Trophoblast cell (in vitro differentiated cells and primary cell): Measurements from ENCODE around the gene MOGAT2.
"Not testable (repeated sequence)": the region's sequence is repeated elsewhere in the genome, so short reads cannot be mapped to it uniquely, and the experiment has no call there.

Source experiments
- DNase-seq, 2 donors: peaks; one replicate each; pipeline ENCODE4 v3.0.0-alpha.2; 2016
- H2AFZ ChIP-seq: 2 replicates; pipeline ENCODE4 v1.6.1; 2013; ENCODE audit warnings: low read length, moderate library complexity, mild to moderate bottlenecking; ENCODE audit not compliant: insufficient read depth, poor library complexity
- H2AK5ac ChIP-seq: 2 replicates; pipeline ENCODE4 v1.6.1; 2013; ENCODE audit warnings: mild to moderate bottlenecking, low read length
- H2BK120ac ChIP-seq: 2 replicates; pipeline ENCODE4 v1.6.1; 2013; ENCODE audit warnings: low read length, mild to moderate bottlenecking, moderate library complexity; ENCODE audit not compliant: insufficient read depth, poor library complexity
- H2BK12ac ChIP-seq: 2 replicates; pipeline ENCODE4 v1.6.1; 2013; ENCODE audit warnings: mild to moderate bottlenecking, low read length, moderate library complexity
- H2BK5ac ChIP-seq: 2 replicates; pipeline ENCODE4 v1.6.1; 2013; ENCODE audit warnings: low read length, low read depth, moderate library complexity, mild to moderate bottlenecking; ENCODE audit not compliant: poor library complexity
- H3K14ac ChIP-seq: 2 replicates; pipeline ENCODE4 v1.6.1; 2013; ENCODE audit warnings: mild to moderate bottlenecking, low read length
- H3K18ac ChIP-seq: 2 replicates; pipeline ENCODE4 v1.6.1; 2013; ENCODE audit warnings: mild to moderate bottlenecking, low read length
- H3K23ac ChIP-seq: 2 replicates; pipeline ENCODE4 v1.6.1; 2013; ENCODE audit warnings: low read length
- H3K27ac ChIP-seq: 2 replicates; pipeline ENCODE4 v1.5.1; 2013; ENCODE audit warnings: low read depth, mild to moderate bottlenecking, inconsistent platforms, low read length, moderate library complexity
- H3K27me3 ChIP-seq: 2 replicates; pipeline ENCODE4 v1.6.1; 2013; ENCODE audit warnings: inconsistent platforms, mild to moderate bottlenecking, low read length, moderate library complexity; ENCODE audit not compliant: insufficient read depth
- H3K36me3 ChIP-seq, 2 experiments: 1 replicate in 1 of 2; 2 replicates in 1 of 2; pipeline ENCODE4 v1.6.1; 2013; ENCODE audit warnings: low read length in 2 of 2, mild to moderate bottlenecking in 2 of 2, moderate library complexity in 1 of 2; ENCODE audit not compliant: insufficient read depth in 2 of 2, control insufficient read depth in 1 of 2
- H3K4ac ChIP-seq: 2 replicates; pipeline ENCODE4 v1.6.1; 2013; ENCODE audit warnings: low read depth, mild to moderate bottlenecking, low read length, moderate library complexity
- H3K4me1 ChIP-seq, 2 experiments: 1 replicate in 1 of 2; 2 replicates in 1 of 2; pipeline ENCODE4 v1.6.1; 2013; ENCODE audit warnings: low read length in 2 of 2, mild to moderate bottlenecking in 2 of 2, moderate library complexity in 1 of 2; ENCODE audit not compliant: insufficient read depth in 2 of 2, control insufficient read depth in 1 of 2
- H3K4me2 ChIP-seq: 2 replicates; pipeline ENCODE4 v1.6.1; 2013; ENCODE audit warnings: inconsistent platforms, mild to moderate bottlenecking, low read length, moderate library complexity
- H3K4me3 ChIP-seq: 2 replicates; pipeline ENCODE4 v1.5.1; 2013; ENCODE audit warnings: mild to moderate bottlenecking, low read depth, low read length, inconsistent platforms
- H3K79me1 ChIP-seq: one replicate; pipeline ENCODE4 v1.6.1; 2013; ENCODE audit warnings: low read length
- H3K79me2 ChIP-seq: 2 replicates; pipeline ENCODE4 v1.6.1; 2013; ENCODE audit warnings: low read length, mild to moderate bottlenecking; ENCODE audit not compliant: control insufficient read depth, insufficient read depth, poor library complexity
- H3K9ac ChIP-seq: 2 replicates; pipeline ENCODE4 v1.6.1; 2013; ENCODE audit warnings: mild to moderate bottlenecking, low read length
- H3K9me3 ChIP-seq: 2 replicates; pipeline ENCODE4 v1.6.1; 2013; ENCODE audit warnings: low read depth, mild to moderate bottlenecking, control low read depth, inconsistent platforms, low read length; ENCODE audit not compliant: insufficient read depth
- H4K12ac ChIP-seq: 2 replicates; pipeline ENCODE4 v1.6.1; 2013; ENCODE audit warnings: low read depth, mild to moderate bottlenecking, low read length, moderate library complexity
- H4K8ac ChIP-seq: 2 replicates; pipeline ENCODE4 v1.6.1; 2013; ENCODE audit warnings: low read depth, mild to moderate bottlenecking, low read length, moderate library complexity
- H4K91ac ChIP-seq: one replicate; pipeline ENCODE4 v1.6.1; 2013; ENCODE audit warnings: low read depth, mild to moderate bottlenecking, low read length, moderate library complexity
- WGBS: extraction: QIAGEN DNeasy Blood & Tissue Kit; methylation state at CpG from one replicate; pipeline ENCODE4 v1.1.7; 2013; ENCODE audit warnings: missing lambda C conversion rate; ENCODE audit not compliant: insufficient read length, insufficient coverage; ENCODE audit errors: extremely low coverage; 5-methylcytosine and 5-hydroxymethylcytosine counted together

MOGAT2 gene

GRCh38 chr11:75743159-75743558, 25.5 kb downstream of the MOGAT2 start:
- H3K14ac ChIP-seq: not testable (repeated sequence)

GRCh38 chr11:75743711-75744563, 26.3 kb downstream of the MOGAT2 start:
- Histone ChIP-seq H3K27me3 (no peaks in the 10 kb centered on the region), H3K4me2 (no peak overlapping the region), H3K23ac (no peak overlapping the region), H3K18ac (no peak overlapping the region), H2BK5ac (no peak overlapping the region), H3K79me2 (no peaks in the 10 kb centered on the region), H2BK12ac (no peak overlapping the region), H2AFZ (no peak overlapping the region), H3K9me3 (peaks cover 2% of the 10 kb centered on the region), H3K36me3 (no peaks in the 10 kb centered on the region), H4K8ac (no peak overlapping the region), H4K12ac (no peak overlapping the region), H2BK120ac (no peak overlapping the region), H3K4ac (no peak overlapping the region), H4K91ac (no peak overlapping the region), H3K14ac (no peak overlapping the region), H3K4me1 (no peaks in the 10 kb centered on the region), H3K9ac (no peak overlapping the region), H3K27ac (no peak overlapping the region), H2AK5ac (no peak overlapping the region), H3K79me1 (no peaks in the 10 kb centered on the region), H3K4me3 (no peak overlapping the region)
- DNase-seq: no peak
- no CpG with 5 or more reads among the region's 9 CpGs for WGBS

More at GRCh38 chr11:75743159-75743558, 25.5 kb downstream of the MOGAT2 start:
- H3K4me1 ChIP-seq, H4K12ac ChIP-seq, DNase-seq, H3K27me3 ChIP-seq, H3K9me3 ChIP-seq, H3K4me3 ChIP-seq, H2BK5ac ChIP-seq, H3K18ac ChIP-seq, H2BK120ac ChIP-seq, H3K27ac ChIP-seq, H3K79me1 ChIP-seq, H2AFZ ChIP-seq, H4K8ac ChIP-seq, H4K91ac ChIP-seq, H2BK12ac ChIP-seq, H2AK5ac ChIP-seq, H3K9ac ChIP-seq, H3K36me3 ChIP-seq, H3K4ac ChIP-seq, H3K79me2 ChIP-seq, H3K4me2 ChIP-seq, H3K23ac ChIP-seq: not testable (repeated sequence)
- WGBS: no CpG with 5 or more reads among the region's 4 CpGs

GRCh38 chr11:75745807-75746206, 28.2 kb downstream of the MOGAT2 start:
- DNase-seq: no peak
- no peak overlapping the region for H3K23ac ChIP-seq
- H3K14ac ChIP-seq: no peak overlapping the region
- no peaks in the 10 kb centered on the region for H3K79me1 ChIP-seq
- no peaks in the 10 kb centered on the region for H3K79me2 ChIP-seq
- no peak overlapping the region for H2BK12ac ChIP-seq
- H3K9me3 ChIP-seq: peaks cover 2% of the 10 kb centered on the region
- H4K12ac ChIP-seq: no peak overlapping the region
- WGBS: no CpG with 5 or more reads among the region's 5 CpGs
- no peak overlapping the region for H3K4me2 ChIP-seq
- no peak overlapping the region for H2BK5ac ChIP-seq
- H2AFZ ChIP-seq: no peak overlapping the region
- H3K9ac ChIP-seq: peak overlapping the region; percentile 55
- H3K4me1 ChIP-seq: no peaks in the 10 kb centered on the region
- H2BK120ac ChIP-seq: no peak overlapping the region
- no peak overlapping the region for H3K27ac ChIP-seq
- no peak overlapping the region for H3K4me3 ChIP-seq
- H3K36me3 ChIP-seq: no peaks in the 10 kb centered on the region
- no peak overlapping the region for H4K8ac ChIP-seq
- H4K91ac ChIP-seq: no peak overlapping the region
- H3K27me3 ChIP-seq: no peaks in the 10 kb centered on the region
- no peak overlapping the region for H3K4ac ChIP-seq
- no peak overlapping the region for H2AK5ac ChIP-seq
- H3K18ac ChIP-seq: no peak overlapping the region

- not testable (repeated sequence) for H2BK5ac ChIP-seq, H3K79me1 ChIP-seq, H4K91ac ChIP-seq, H4K12ac ChIP-seq, H3K23ac ChIP-seq, H2AFZ ChIP-seq, H3K18ac ChIP-seq, H2BK120ac ChIP-seq, H3K4me1 ChIP-seq, H3K79me2 ChIP-seq, H3K9ac ChIP-seq, H3K9me3 ChIP-seq, H4K8ac ChIP-seq, H3K27me3 ChIP-seq, H2BK12ac ChIP-seq, H3K4ac ChIP-seq, H3K36me3 ChIP-seq, H3K4me2 ChIP-seq, H3K14ac ChIP-seq, H3K27ac ChIP-seq, DNase-seq, H2AK5ac ChIP-seq, H3K4me3 ChIP-seq
- WGBS: no CpG with 5 or more reads among the region's 26 CpGs
These were observed 31.2 kb downstream of the MOGAT2 start for GRCh38 chr11:75748729-75749273.
